ENCODE results near the gene SLC43A1.
"Not testable (repeated sequence)": the region's sequence is repeated elsewhere in the genome, so short reads cannot be mapped to it uniquely, and the experiment has no call there.

The SLC43A1 gene

GRCh38 chr11:57515332-57516060 is at the start of gene SLC43A1:
SLC43A1 (minus strand) TSS chr11:57515702; CDS start chr11:57514111, 1,591 bp downstream.
- peak; percentile 35 for DNase-seq

- DNase-seq: no peak
These were observed 47.1 kb upstream of the SLC43A1 start for GRCh38 chr11:57562596-57562995.

- peak; percentile 26 for DNase-seq
These were observed 44.6 kb upstream of the SLC43A1 start for GRCh38 chr11:57560146-57560545.

GRCh38 chr11:57556041-57556440 is 40.5 kb upstream of the SLC43A1 start:
- DNase-seq: no peak

GRCh38 chr11:57555393-57555792 is 39.9 kb upstream of the SLC43A1 start:
- DNase-seq: no peak

GRCh38 chr11:57552479-57552878 is 37.0 kb upstream of the SLC43A1 start:
- DNase-seq: no peak

- DNase-seq: no peak
These were observed 36.4 kb upstream of the SLC43A1 start for GRCh38 chr11:57551941-57552340.

- no peak for DNase-seq
These were observed 34.5 kb upstream of the SLC43A1 start for GRCh38 chr11:57549983-57550382.

- DNase-seq: no peak
These were observed 32.4 kb upstream of the SLC43A1 start for GRCh38 chr11:57547854-57548377.

- peak; percentile 46 for DNase-seq
These were observed 31.5 kb upstream of the SLC43A1 start for GRCh38 chr11:57546869-57547475.

GRCh38 chr11:57546451-57546850 is 30.9 kb upstream of the SLC43A1 start:
- DNase-seq: no peak

GRCh38 chr11:57545883-57546282 is 30.4 kb upstream of the SLC43A1 start:
- DNase-seq: no peak

- DNase-seq: no peak
These were observed 29.1 kb upstream of the SLC43A1 start for GRCh38 chr11:57544566-57544965.

GRCh38 chr11:57543593-57543992 is 28.1 kb upstream of the SLC43A1 start:
- peak; percentile 28 for DNase-seq

- DNase-seq: no peak
These were observed 27.1 kb upstream of the SLC43A1 start for GRCh38 chr11:57542582-57542981.

GRCh38 chr11:57541169-57541568 is 25.7 kb upstream of the SLC43A1 start:
- no peak for DNase-seq

GRCh38 chr11:57539342-57539741 is 23.8 kb upstream of the SLC43A1 start:
- DNase-seq: no peak

- DNase-seq: peak; percentile 14
These were observed 21.6 kb upstream of the SLC43A1 start, which contains the start of gene SMTNL1 for GRCh38 chr11:57536947-57537619. SMTNL1 (plus strand) TSS chr11:57537595; CDS start chr11:57542643, 5,048 bp downstream.

GRCh38 chr11:57534449-57534848 is 18.9 kb upstream of the SLC43A1 start:
- DNase-seq: not testable (repeated sequence)

- peak; percentile 94 for DNase-seq
These were observed 15.3 kb upstream of the SLC43A1 start, which contains the start of gene TIMM10 for GRCh38 chr11:57530596-57531507. TIMM10 (minus strand) TSS chr11:57530754; CDS start chr11:57530189, 565 bp downstream.

GRCh38 chr11:57530215-57530595 is 14.7 kb upstream of the SLC43A1 start:
- no peak for DNase-seq

- peak; percentile 2 for DNase-seq
These were observed 13.5 kb upstream of the SLC43A1 start for GRCh38 chr11:57529012-57529411.

Data from DMS53 (cell line).